SU-DHL-6 (cell line): ENCODE measurements around the gene PLA2G4E.

Experiments
- H2AFZ ChIP-seq: fragments of 200-600 bp; sonication (generic); 2 replicates; pipeline ENCODE4 v1.6.1; 2014; ENCODE audit warnings: low read depth, mild to moderate bottlenecking, moderate library complexity, mixed read lengths, antibody characterized with exemption, low read length; ENCODE audit not compliant: severe bottlenecking
- H3F3A ChIP-seq: fragments of 200-600 bp; shearing (Covaris generic); 2 replicates; pipeline ENCODE4 v1.6.0; 2016; ENCODE audit warnings: antibody characterized with exemption, mild to moderate bottlenecking; ENCODE audit not compliant: insufficient read depth
- H3K27ac ChIP-seq: fragments of 200-600 bp; sonication (generic); 2 replicates; pipeline ENCODE4 v1.5.1; 2016; ENCODE audit warnings: low read depth, mild to moderate bottlenecking, low read length, moderate library complexity, mixed read lengths
- H3K27me3 ChIP-seq: fragments of 200-600 bp; sonication (generic), shearing (Covaris generic); 2 replicates; pipeline ENCODE4 v1.6.0; 2014; ENCODE audit warnings: mild to moderate bottlenecking, low read length
- H3K36me3 ChIP-seq: fragments of 200-600 bp; sonication (generic); 2 replicates; pipeline ENCODE4 v1.6.1; 2014; ENCODE audit warnings: mild to moderate bottlenecking, low read length, mixed read lengths
- H3K4me2 ChIP-seq: fragments of 300-600, 200-600 bp; shearing (Covaris generic), sonication (generic); 2 replicates; pipeline ENCODE4 v1.6.0; 2014; ENCODE audit warnings: low read length, low read depth, mild to moderate bottlenecking; ENCODE audit not compliant: poor library complexity, severe bottlenecking
- H3K4me3 ChIP-seq: fragments of 200-600 bp; sonication (generic); 2 replicates; pipeline ENCODE4 v1.5.1; 2014; ENCODE audit warnings: antibody characterized with exemption, low read length, mild to moderate bottlenecking, mixed read lengths; ENCODE audit not compliant: insufficient read depth, poor library complexity, severe bottlenecking
- H3K79me2 ChIP-seq: fragments of 200-600 bp; sonication (generic); 2 replicates; pipeline ENCODE4 v1.6.1; 2014; ENCODE audit warnings: mild to moderate bottlenecking, low read length, moderate library complexity; ENCODE audit not compliant: insufficient read depth
- H3K9ac ChIP-seq: fragments of 200-600 bp; sonication (generic); 2 replicates; pipeline ENCODE4 v1.7.0; 2014; ENCODE audit warnings: mild to moderate bottlenecking, low read length
- H3K9me2 ChIP-seq: fragments of 200-600 bp; sonication (generic); replicated peaks from 2 replicates; pipeline ENCODE4 v1.6.1; 2014; ENCODE audit warnings: low read length; ENCODE audit not compliant: insufficient read depth
- H3K9me3 ChIP-seq: fragments of 200-600 bp; sonication (generic); 2 replicates; pipeline ENCODE4 v1.6.1; 2014; ENCODE audit warnings: low read length, mixed read lengths; ENCODE audit not compliant: insufficient read depth
- H4K20me1 ChIP-seq: fragments of 200-600 bp; sonication (generic); 2 replicates; pipeline ENCODE4 v1.6.1; 2014; ENCODE audit warnings: low read depth, mild to moderate bottlenecking, antibody characterized with exemption, low read length, moderate library complexity, mixed read lengths
- EZH2phosphoT487 ChIP-seq: fragments of 200-600 bp; sonication (generic), shearing (Covaris generic); conservative IDR thresholded peaks from 2 replicates; pipeline ENCODE4 v1.6.1; 2018; ENCODE audit warnings: mild to moderate bottlenecking, antibody characterized with exemption, low read length, moderate library complexity, mixed read lengths
- TF ChIP-seq, protein P1 (sequence below): fragments of 200-600 bp; sonication (generic); IDR thresholded peaks from one replicate; pipeline ENCODE4 v1.5.1; 2017; ENCODE audit warnings: antibody characterized with exemption, mild to moderate bottlenecking, low read length, moderate library complexity; ENCODE audit not compliant: insufficient read depth, poor library complexity, severe bottlenecking

Gene PLA2G4E

DNA sequence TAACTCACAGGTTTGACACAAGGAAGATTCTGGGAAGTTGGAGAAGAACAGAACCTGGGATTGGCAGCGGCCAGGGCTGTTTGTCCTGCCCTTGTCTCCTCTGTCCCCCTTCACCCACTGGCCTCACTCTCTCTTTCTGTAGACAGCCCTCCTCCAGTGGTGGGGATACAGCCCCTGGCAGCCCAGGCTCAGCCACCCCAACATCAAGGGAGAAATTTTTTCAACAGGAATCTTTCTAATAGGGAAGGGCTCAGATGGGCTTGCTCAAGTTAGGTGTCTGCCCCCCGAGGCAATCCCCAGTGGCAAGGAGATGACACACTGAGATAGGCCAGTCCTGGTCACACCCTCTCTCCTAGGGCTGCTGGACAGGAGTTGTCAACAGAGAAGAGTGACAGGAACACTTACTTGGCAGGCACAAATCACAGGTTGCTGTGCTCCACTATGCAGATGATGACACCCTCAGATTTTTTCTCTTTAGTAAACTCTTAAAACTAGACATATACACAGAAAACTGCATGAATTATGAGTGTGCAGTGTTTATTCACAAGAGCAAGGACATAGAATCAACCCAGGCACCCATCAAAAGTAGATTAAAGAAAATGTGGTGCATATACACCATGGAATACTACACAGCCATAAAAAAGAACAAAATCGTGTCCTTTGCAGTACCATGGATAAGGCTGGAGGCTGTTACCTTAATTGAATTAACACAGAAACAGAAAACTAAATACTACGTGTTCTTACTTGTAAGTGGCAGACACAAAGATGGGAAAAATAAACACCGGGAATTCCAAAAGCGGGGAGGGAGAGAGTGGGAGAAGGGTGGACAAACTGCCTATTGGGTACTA, 37.2 kb upstream of the PLA2G4E start:
- Histone ChIP-seq H3K79me2 (no peaks in the 10 kb centered on the region), H3K27me3 (no peaks in the 10 kb centered on the region), H3K27ac (no peak overlapping the region), H3K9me2 (no peaks in the 10 kb centered on the region), H3K9ac (no peak overlapping the region), H4K20me1 (no peaks in the 10 kb centered on the region), H3K36me3 (no peaks in the 10 kb centered on the region), H3K4me3 (no peak overlapping the region), H3K9me3 (no peaks in the 10 kb centered on the region), H3F3A (no peaks in the 10 kb centered on the region), H2AFZ (no peak overlapping the region), H3K4me2 (no peak overlapping the region)
- TF ChIP-seq, protein P1, sequence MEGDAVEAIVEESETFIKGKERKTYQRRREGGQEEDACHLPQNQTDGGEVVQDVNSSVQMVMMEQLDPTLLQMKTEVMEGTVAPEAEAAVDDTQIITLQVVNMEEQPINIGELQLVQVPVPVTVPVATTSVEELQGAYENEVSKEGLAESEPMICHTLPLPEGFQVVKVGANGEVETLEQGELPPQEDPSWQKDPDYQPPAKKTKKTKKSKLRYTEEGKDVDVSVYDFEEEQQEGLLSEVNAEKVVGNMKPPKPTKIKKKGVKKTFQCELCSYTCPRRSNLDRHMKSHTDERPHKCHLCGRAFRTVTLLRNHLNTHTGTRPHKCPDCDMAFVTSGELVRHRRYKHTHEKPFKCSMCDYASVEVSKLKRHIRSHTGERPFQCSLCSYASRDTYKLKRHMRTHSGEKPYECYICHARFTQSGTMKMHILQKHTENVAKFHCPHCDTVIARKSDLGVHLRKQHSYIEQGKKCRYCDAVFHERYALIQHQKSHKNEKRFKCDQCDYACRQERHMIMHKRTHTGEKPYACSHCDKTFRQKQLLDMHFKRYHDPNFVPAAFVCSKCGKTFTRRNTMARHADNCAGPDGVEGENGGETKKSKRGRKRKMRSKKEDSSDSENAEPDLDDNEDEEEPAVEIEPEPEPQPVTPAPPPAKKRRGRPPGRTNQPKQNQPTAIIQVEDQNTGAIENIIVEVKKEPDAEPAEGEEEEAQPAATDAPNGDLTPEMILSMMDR, result no peak
- no peak for TF ChIP-seq EZH2phosphoT487

DNA sequence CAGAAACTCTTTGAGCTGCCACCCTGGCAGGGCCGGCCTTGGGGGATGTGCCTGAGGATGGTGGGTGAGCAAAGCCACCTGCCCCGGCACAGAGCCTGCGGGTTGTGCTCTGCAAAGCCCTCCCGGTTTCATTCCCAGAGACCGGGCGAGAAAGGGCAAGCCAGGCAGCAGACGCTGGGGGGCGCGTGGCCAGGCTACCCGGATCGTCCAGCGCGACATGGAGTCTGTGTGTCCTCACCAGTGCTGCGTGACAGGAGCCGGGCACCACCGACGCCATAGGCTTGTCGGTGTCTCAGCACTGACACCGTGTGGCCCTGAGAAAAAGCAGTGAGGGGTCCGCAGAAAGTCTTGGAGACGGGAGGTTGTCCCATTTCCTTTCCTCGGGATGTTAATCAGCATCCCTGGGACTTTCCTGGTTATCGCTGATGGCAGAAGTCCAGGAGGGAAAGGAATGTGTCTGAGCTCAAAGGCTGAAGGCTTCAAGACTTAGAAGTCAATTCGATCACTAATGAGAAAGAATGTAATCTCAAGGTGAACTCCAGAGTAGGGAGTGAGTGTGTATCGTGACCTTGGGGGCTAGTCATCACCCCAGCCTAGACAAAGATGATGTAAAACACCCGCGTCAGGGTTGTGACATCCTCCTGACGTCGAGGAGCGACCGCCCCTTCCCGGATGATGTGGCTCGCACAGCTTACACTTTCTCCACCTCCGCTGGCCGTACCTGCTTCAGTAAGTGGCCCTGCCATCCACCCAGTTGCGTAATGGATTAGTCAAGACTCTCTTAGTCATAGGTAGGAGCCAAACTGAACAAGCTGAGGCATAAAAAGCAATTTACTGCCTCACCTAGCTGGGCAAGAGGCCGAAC, 36.3 kb upstream of the PLA2G4E start:
- H3K27ac ChIP-seq, result no peak overlapping the region
- H3K79me2 ChIP-seq, result no peaks in the 10 kb centered on the region
- no peak overlapping the region for H3K9ac ChIP-seq
- no peak overlapping the region for H2AFZ ChIP-seq
- no peaks in the 10 kb centered on the region for H3K9me3 ChIP-seq
- no peaks in the 10 kb centered on the region for H3F3A ChIP-seq
- H3K4me3 ChIP-seq, result no peak overlapping the region
- no peaks in the 10 kb centered on the region for H3K27me3 ChIP-seq
- TF ChIP-seq, protein P1, result no peak
- no peak for TF ChIP-seq EZH2phosphoT487
- H3K36me3 ChIP-seq, result no peaks in the 10 kb centered on the region
- no peak overlapping the region for H3K4me2 ChIP-seq
- no peaks in the 10 kb centered on the region for H3K9me2 ChIP-seq
- no peaks in the 10 kb centered on the region for H4K20me1 ChIP-seq

DNA sequence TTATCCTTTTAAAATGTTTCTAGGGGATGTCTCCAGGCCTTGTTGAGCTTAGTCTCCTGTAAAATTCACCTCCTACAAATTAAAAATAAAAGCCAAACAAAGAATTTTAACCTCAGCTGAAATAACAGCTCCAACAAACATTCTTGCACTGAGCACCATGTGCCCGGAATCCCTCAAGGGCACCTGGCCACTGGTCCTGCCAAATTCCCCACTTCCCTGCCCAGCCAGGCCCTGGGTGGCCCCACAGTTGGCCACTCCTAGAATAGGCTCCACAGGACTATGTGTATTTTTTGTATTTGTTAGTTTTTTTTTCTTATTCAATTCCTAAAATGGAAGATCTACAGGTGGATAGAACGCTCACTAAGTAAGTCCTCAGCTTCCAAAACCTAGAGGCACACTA, 33.1 kb upstream of the PLA2G4E start:
- Histone ChIP-seq H4K20me1 (no peaks in the 10 kb centered on the region), H3K9me3 (no peaks in the 10 kb centered on the region), H3K4me2 (no peak overlapping the region), H3K9ac (no peak overlapping the region), H2AFZ (no peak overlapping the region), H3K9me2 (no peaks in the 10 kb centered on the region), H3K36me3 (no peaks in the 10 kb centered on the region), H3K79me2 (no peaks in the 10 kb centered on the region), H3K27me3 (no peaks in the 10 kb centered on the region), H3K4me3 (no peak overlapping the region), H3F3A (no peaks in the 10 kb centered on the region), H3K27ac (no peak overlapping the region)
- no peak for TF ChIP-seq EZH2phosphoT487
- TF ChIP-seq, protein P1, result no peak
